Left ventricle myocardium superior (tissue), 1 donor: ENCODE measurements around the gene CTBP2. TPM values are rescaled to one million over a fixed set of nuclear protein-coding genes. Genes with fewer than 3 reads are reported as not detected.

Experiments
- microRNA-seq: library from miRNA; unstranded; fragments of <30 nt; microRNA quantifications from one replicate; pipeline ENCODE4 v1.2.0, GENCODE V29; 2020; ENCODE audit warnings: borderline number of aligned reads
- total RNA-seq: library from RNA; stranded (reverse); fragmentation: NEBNext Ultra II Directional; extraction: Animal tissue kit (Norgen Biotek cat#: 25700); gene quantifications from one replicate; pipeline ENCODE4 v1.2.1, GENCODE V29; 2021
- donor health status: DM: no; HTN: yes; CAD: no; lungs with severe emphysema.

CTBP2 gene
- total RNA-seq, 1 donor from 2014 or later, result 29.3 TPM

Small RNA genes within 50 kb of the gene (microRNA-seq; reads per million reads assigned to microRNA genes)
- gene MIR4296, result not detected

Other genes starting within 250 kb of the CTBP2 start
- 25.3 TPM for gene ZRANB1, start 218.4 kb downstream of the CTBP2 start, total RNA-seq